GM19099 (cell line): ENCODE results near the gene ATG16L2.

ENCODE experiments used
- POLR2A ChIP-seq: IDR thresholded peaks from 3 replicates; pipeline ENCODE4 v1.6.1; 2011; ENCODE audit warnings: low read depth; ENCODE audit not compliant: insufficient read length; ENCODE audit errors: extremely low read depth

The ATG16L2 gene

GRCh38 chr11:72814286-72815109, at the start of gene ATG16L2:
TSS of gene ATG16L2 (plus strand) at chr11:72814411. CDS start at chr11:72814446, 35 bp downstream.
- TF ChIP-seq POLR2A: peak; percentile 70

- TF ChIP-seq POLR2A: no peak
Measured at GRCh38 chr11:72764503-72764902, 49.7 kb upstream of the ATG16L2 start.

DNA sequence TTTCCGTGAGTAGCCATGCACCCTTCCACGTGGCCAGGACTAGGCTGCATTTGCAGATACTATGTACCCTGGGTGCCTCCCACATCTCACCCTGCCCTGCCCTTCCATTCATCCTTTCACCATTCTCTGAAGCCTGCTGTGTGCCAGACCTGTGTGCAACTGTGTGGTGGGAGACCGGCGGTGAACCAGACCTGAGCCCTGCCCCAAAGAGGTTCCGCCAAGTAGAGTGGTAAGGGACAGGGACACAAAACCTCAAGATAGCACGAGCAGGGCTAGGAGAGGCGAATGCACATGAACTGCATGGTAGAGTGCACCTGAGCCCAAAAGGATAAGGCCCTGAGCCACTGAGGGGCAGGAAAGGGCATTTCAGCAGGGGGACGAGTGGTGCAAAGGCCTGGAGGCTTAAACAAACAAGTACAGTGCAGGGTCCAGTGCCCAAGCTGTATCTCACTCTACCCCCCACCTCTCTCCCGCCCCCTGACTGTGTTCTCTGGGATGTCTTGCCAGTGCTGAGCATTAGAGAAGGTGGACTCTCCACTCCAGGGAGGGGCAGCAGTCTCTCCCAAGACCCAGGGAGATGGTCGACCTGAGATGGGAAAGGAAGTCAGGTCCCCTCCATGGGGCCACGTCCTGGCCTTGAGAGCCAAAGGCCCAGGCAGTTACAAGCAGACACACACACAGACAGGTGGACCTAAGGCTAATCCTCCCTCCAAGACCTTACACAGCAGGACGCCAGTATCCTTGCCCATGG, 47.9 kb upstream of the ATG16L2 start:
- no peak for TF ChIP-seq POLR2A

DNA sequence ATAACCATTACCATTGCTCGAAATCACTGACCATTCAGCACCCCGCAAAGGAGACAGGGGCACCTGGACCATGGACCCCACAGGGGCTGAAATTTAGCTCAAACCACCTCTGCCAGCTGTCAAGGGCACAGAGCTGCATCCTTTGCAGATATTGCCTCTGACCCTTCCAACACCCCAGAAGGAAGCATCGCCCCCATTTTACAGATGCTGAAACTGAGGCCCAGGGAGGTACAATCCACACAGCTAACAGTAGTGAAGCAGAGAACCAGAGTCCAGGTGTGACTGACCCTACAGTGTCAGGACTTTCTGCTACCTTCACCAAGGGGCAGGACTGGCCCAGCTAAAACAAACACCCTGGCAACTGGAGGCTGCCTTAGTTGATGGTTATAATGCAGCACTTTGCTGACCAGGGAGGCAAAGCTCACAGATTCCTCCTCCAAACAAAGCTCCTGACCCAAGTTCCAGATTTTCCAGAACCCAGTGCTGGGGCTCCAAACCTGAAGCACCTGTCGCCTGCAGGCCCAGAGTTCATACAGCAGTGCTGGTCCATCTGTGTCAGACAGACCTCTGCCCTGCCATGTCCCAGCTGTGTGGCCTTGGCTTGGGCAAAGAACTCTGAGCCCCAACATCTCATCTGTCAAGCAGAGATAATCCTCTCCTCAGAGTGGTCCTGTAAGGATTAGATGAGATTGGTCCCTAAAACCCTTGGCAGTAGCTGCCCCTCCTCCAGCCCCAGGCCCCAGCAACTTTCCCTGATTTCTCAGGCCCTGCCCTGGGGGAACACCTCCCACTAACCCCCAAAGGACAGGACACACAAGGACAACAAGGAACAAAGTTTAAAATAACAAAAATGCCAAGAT, 46.8 kb upstream of the ATG16L2 start:
- no peak for TF ChIP-seq POLR2A

- TF ChIP-seq POLR2A: no peak
Measured at GRCh38 chr11:72768581-72768980, 45.6 kb upstream of the ATG16L2 start.

GRCh38 chr11:72769680-72770079, 44.5 kb upstream of the ATG16L2 start:
- no peak for TF ChIP-seq POLR2A

DNA sequence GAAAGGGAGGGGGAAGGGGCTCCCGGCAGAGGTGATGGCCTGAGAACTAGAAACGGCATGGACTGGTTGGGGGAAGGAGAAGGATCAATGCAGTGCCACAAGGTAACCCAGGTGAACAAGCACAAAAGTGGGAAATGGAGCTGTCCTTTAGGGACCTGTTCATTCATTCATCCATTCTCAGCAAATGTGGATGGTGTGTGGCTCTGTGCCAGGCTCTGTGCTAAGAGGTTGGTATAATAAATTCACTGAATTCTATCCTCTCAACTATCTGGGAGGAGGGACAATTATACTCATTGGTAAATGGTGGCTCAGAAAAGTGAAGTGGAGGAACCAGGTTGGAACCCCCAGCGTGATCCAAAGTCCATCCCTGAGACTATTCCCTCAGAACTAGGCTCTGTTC, 43.4 kb upstream of the ATG16L2 start:
- TF ChIP-seq POLR2A: no peak

- no peak for TF ChIP-seq POLR2A
Measured at GRCh38 chr11:72771507-72771906, 42.7 kb upstream of the ATG16L2 start.

DNA sequence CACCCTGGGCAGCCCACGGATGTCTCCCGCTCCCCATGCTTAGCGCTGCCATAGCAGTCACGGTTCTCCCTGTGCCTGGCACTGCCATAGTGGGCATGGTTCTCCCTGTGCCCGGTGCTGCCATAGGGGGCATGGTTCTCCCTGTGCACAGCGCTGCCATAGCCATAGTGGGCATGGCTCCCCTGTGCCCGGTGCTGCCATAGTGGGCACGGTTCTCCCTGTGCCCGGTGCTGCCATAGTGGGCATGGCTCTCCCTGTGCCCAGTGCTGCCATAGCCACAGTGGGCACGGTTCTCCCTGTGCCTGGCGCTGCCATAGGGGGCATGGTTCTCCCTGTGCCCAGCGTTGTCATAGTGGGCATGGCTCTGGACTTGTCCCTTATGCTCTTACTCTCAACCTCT, 42.2 kb upstream of the ATG16L2 start:
- no peak for TF ChIP-seq POLR2A

- no peak for TF ChIP-seq POLR2A
Measured at GRCh38 chr11:72773291-72773690, 40.9 kb upstream of the ATG16L2 start.

- TF ChIP-seq POLR2A: no peak
Measured at GRCh38 chr11:72773696-72774095, 40.5 kb upstream of the ATG16L2 start.

GRCh38 chr11:72774499-72774898, 39.7 kb upstream of the ATG16L2 start:
- no peak for TF ChIP-seq POLR2A

- no peak for TF ChIP-seq POLR2A
Measured at GRCh38 chr11:72775288-72776110, 38.7 kb upstream of the ATG16L2 start.

DNA sequence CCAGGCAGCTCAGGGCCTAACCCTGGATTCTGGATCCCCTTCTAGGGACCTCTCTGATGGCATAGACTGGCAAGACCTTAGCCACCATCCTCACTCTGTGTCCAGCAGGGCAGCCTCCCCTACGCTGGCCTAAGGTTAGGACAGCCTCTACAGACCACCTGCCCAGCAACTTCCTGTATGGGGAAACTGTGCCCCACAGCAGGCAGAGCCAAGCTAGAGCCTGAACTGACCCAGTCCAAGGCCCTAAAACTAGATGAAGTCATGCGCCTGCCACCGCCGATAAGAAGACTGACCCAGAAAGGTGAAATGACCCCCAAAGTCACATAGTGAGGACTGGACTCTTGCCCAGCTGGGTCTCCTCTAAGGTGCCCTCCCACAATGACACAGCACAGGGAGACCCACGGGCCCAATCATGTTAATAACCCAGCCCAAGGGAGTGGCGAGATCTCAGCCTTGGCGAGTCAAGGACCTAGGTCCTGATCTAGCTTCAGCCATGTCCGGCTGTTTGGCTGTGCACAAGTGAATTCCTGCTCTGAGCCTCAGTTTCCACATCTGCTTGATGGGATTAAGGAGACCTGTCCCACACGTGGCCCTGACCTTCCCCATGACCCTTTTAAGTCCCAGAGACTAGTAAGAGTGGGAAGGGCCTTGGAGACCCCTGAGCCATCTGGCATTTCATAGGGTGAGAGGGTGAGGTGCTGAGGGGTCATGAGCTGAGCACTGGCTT, 37.9 kb upstream of the ATG16L2 start:
- no peak for TF ChIP-seq POLR2A
